NB4 (cell line): Measurements from ENCODE around the gene NUP35.
"Not testable (repeated sequence)": the region's sequence is repeated elsewhere in the genome, so short reads cannot be mapped to it uniquely, and the experiment has no call there.

Experiments used
- DNase-seq: peaks from one replicate; pipeline ENCODE4 v3.0.0; 2010; ENCODE audit warnings: low read depth
- H3K4me3 ChIP-seq: one replicate; pipeline ENCODE4 v1.5.1; 2011; ENCODE audit warnings: mild to moderate bottlenecking, low read depth, low read length, moderate library complexity
- MAX ChIP-seq: IDR thresholded peaks from 2 replicates; pipeline ENCODE4 v1.6.1; 2011; ENCODE audit warnings: low read depth, low read length
- MYC ChIP-seq: IDR thresholded peaks from 2 replicates; pipeline ENCODE4 v1.6.1; 2011; ENCODE audit warnings: low read depth, low read length
- POLR2A ChIP-seq: IDR thresholded peaks from 2 replicates; pipeline ENCODE4 v1.6.1; 2011; ENCODE audit warnings: mild to moderate bottlenecking; ENCODE audit not compliant: insufficient read length; ENCODE audit errors: extremely low read depth
- TF ChIP-seq, protein P1 (sequence below): IDR thresholded peaks from one replicate; pipeline ENCODE4 v1.5.1; 2012; ENCODE audit warnings: low read depth, low read length

The NUP35 gene

DNA sequence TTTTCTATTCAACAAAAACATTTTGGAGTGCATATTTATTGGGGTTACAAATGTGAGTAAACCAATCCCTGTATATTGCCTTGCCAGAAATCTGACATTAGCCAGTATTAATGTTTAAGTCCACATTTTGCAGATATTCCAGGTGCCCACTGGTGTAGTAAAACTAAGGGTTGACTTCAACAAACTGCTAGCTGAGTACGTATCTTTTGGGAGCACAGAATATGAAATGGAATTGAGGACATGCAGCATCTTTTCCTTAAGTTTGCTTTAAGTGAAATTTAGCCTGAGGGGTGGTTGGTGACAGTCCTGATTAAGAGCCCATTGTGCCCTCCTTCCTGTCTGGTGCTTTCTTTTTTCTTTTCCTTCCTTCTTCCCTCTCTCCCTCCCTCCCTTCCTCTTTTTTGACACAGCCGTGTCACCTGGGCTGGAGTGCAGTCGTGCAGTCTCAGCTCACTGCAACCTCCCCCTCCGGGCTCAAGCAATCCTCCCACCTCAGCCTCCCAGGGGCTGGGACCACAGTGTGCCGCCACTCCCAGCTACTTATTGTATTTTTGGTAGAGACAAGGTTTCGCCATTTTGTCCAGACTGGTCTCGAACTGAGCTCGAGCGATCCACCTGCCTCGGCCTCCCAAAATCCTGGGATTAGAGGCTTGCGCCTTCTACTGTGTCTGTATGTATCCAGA lies 1.6 kb downstream of the NUP35 start:
- DNase-seq, result peak; percentile 21
- peak overlapping the region; percentile 81 for H3K4me3 ChIP-seq
- TF ChIP-seq MYC (no peak), MAX (no peak), POLR2A (no peak)
- TF ChIP-seq, protein P1, sequence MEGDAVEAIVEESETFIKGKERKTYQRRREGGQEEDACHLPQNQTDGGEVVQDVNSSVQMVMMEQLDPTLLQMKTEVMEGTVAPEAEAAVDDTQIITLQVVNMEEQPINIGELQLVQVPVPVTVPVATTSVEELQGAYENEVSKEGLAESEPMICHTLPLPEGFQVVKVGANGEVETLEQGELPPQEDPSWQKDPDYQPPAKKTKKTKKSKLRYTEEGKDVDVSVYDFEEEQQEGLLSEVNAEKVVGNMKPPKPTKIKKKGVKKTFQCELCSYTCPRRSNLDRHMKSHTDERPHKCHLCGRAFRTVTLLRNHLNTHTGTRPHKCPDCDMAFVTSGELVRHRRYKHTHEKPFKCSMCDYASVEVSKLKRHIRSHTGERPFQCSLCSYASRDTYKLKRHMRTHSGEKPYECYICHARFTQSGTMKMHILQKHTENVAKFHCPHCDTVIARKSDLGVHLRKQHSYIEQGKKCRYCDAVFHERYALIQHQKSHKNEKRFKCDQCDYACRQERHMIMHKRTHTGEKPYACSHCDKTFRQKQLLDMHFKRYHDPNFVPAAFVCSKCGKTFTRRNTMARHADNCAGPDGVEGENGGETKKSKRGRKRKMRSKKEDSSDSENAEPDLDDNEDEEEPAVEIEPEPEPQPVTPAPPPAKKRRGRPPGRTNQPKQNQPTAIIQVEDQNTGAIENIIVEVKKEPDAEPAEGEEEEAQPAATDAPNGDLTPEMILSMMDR, result no peak

- TF ChIP-seq, protein P1, result no peak
- peak overlapping the region; percentile 81 for H3K4me3 ChIP-seq
- no peak for DNase-seq
Observed at GRCh38 chr2:183126635-183127034, 2.4 kb downstream of the NUP35 start.

GRCh38 chr2:183134016-183134415 lies 9.8 kb downstream of the NUP35 start:
- TF ChIP-seq, protein P1, result no peak
- no peak for TF ChIP-seq MYC
- TF ChIP-seq MAX, result no peak
- TF ChIP-seq POLR2A, result no peak
- H3K4me3 ChIP-seq, result no peak overlapping the region
- no peak for DNase-seq

- H3K4me3 ChIP-seq, result no peak overlapping the region
- TF ChIP-seq, protein P1, result no peak
- TF ChIP-seq POLR2A, result no peak
- no peak for TF ChIP-seq MAX
- no peak for TF ChIP-seq MYC
- DNase-seq, result no peak
Observed at GRCh38 chr2:183148955-183149354, 24.7 kb downstream of the NUP35 start.

DNA sequence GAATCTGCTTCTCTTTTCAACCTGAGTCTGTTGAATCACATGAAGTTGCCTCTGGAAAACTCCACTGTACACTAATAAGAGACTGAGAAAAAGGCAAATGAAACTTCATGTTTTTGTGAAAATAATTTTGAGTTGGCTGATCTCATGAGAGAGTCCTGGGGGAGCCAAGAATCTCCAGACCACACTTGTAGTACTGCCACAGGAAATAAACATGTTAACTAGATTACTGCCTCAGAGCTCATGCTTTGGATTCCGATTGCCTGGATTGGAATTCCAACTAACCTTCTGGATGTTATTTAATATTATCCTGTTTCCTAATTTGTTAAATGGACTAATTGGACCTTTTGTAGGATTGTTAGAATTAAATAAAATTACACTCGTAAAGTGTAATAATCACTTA lies 25.2 kb downstream of the NUP35 start:
- TF ChIP-seq, protein P1, result no peak
- TF ChIP-seq MYC, result no peak
- no peak for TF ChIP-seq POLR2A
- TF ChIP-seq MAX, result no peak
- no peak overlapping the region for H3K4me3 ChIP-seq
- no peak for DNase-seq

DNA sequence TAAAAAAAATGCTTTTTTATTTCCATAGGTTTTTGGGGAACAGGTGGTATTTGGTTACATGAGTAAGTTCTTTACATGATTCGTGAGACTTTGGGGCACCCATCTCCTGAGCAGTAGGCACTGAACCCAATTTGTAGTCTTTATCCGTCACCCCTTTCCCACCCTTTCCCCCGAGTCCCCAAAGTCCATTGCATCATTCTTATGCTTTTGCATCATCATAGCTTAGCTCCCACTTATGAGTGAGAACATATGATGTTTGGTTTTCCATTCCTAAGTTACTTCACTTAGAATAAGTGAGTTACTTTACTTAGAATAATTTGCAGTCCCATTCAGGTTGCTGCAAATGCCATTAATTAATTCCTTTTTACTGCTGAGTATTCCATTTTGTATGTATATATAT lies 28.0 kb downstream of the NUP35 start:
- H3K4me3 ChIP-seq, result not testable (repeated sequence)

More for the DNA sequence above, 28.0 kb downstream of the NUP35 start:
- not testable (repeated sequence) for DNase-seq
